Measurements from ENCODE around the gene GFRA1.

- TF ChIP-seq CTCF (IDR thresholded peaks at IDR 0.05; ENCODE audit: poor library complexity) (no peak), EZH2 (IDR thresholded peaks at IDR 0.05; ENCODE audit: borderline replicate concordance) (no peak)
These were observed 113.8 kb downstream of the GFRA1 start for GRCh38 chr10:116159197-116159596.

Measured in hepatocyte (in vitro differentiated cells).